GM19328 (cell line): Measurements from ENCODE around the gene GPC5.
"Not testable (repeated sequence)": the region's sequence is repeated elsewhere in the genome, so short reads cannot be mapped to it uniquely, and the experiment has no call there.

Experiments used
- ATAC-seq: cut with Tn5 transposase; IDR thresholded peaks from one replicate; pipeline ENCODE4 v1.9.1; 2021; ENCODE audit warnings: mild to moderate bottlenecking, moderate library complexity; ENCODE audit not compliant: unreplicated experiment

GPC5 gene

DNA sequence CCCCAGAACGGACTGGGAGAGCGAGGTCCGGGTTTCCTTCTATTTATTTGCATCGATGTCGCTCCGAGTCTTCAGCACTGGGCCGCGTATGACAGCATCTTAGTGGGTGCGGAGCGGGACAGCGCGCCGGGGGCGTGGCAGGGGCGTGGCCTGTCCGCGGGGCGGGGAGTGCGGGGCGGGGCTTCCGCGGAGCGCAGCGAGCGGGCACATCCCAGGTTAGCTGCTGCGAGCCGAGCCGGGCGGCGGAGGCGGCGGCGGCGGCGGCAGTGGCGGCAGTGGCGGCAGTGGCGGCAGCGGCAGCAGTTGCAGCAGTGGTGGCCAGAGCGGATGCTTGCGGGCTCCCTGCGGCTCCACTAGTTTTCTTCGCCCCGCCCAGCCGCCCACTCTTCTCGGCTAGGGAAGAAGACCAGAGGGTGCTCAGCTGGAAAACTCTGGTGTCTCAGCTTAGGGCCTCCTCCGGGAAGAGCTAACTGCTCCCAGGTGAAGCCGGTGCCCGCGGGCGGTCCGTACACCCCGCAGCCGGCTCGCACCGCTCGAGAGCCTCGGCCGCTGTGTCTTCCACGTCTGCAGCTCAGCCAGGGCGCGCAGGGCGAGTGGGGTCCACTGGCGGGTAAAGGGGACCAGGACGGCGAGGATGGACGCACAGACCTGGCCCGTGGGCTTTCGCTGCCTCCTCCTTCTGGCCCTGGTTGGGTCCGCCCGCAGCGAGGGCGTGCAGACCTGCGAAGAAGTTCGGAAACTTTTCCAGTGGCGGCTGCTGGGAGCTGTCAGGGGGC lies at the start of gene GPC5:
GPC5 (plus strand) TSS at position 209 of the 776 bp plus-strand sequence.
- peak; percentile 98 for ATAC-seq

DNA sequence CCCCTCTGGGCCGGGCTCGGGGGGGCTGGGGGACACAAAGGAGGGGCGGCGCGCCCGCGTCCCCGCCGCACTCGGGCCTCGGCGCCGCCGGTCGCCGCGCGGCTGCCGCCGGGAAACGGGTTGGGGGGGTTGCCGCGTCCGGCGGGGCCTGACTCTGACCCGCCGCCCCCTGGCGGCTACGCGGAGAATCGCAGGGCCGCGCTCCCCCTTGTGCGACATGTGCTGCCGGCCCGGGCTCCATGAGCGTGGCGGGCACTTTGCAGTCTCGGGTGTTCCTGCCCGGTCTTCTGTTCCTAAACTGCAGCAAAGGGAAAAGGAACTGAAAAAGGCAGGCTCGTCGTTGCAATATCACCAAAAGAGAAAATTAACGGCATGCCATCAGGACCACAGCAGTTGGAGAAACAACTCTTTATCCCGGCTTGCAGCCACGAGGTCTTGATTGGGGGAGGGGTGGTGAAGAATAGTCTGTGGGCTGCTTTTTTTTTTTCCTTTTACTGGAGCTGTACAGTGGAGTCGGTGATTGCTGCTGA lies 49.5 kb upstream of the GPC5 start:
- peak; percentile 43 for ATAC-seq

DNA sequence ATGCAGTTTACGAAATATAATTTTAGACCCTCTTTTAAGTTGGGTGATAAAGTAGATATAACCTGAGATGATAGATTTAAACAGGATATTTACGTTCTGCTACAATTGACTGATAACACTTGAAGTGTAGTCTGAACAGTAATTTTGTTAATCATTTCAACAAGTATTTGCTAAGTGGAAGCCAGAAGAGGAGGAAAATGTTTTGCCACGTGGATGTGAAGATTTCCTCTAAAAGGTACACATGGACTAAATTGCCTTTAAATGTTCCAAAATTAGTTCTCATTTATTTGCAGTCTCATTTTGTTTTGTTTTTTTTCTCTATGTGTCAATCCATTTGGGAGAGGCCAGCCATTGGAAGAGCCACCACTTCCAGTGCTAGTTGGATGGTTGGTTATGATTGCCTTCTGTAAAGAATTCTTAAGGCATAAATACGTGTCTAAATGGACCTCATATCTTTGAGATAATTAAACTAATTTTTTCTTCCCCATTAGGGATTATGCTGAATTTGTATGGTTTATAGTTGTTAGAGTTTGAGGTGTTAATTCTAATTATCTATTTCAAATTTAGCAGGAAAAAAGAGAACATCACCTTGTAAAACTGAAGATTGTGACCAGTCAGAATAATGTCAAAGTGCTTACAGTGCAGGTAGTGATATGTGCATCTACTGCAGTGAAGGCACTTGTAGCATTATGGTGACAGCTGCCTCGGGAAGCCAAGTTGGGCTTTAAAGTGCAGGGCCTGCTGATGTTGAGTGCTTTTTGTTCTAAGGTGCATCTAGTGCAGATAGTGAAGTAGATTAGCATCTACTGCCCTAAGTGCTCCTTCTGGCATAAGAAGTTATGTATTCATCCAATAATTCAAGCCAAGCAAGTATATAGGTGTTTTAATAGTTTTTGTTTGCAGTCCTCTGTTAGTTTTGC lies 48.2 kb upstream of the GPC5 start:
- ATAC-seq = no peak

DNA sequence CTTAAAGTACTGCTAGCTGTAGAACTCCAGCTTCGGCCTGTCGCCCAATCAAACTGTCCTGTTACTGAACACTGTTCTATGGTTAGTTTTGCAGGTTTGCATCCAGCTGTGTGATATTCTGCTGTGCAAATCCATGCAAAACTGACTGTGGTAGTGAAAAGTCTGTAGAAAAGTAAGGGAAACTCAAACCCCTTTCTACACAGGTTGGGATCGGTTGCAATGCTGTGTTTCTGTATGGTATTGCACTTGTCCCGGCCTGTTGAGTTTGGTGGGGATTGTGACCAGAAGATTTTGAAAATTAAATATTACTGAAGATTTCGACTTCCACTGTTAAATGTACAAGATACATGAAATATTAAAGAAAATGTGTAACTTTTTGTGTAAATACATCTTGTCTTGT lies 47.3 kb upstream of the GPC5 start:
- ATAC-seq = no peak

DNA sequence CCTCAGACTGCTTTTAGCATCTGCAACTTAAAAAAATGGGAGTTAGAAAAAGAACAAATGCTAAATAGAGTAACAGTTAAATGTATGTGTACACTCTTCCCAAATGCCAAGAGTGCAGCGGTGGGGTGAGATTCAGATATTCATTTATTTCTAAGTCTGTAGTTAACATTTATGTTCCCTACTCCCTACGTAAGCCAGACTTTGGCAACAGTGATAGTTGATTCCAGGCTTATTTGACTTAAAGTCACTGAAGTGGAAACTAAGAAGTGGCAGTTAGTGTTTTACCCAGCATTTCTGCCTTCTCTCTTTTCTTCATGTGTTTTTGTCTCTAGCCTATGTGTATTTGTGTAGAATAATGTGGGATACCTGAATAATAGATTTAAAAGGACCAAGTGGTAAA lies 46.4 kb upstream of the GPC5 start:
- no peak for ATAC-seq

DNA sequence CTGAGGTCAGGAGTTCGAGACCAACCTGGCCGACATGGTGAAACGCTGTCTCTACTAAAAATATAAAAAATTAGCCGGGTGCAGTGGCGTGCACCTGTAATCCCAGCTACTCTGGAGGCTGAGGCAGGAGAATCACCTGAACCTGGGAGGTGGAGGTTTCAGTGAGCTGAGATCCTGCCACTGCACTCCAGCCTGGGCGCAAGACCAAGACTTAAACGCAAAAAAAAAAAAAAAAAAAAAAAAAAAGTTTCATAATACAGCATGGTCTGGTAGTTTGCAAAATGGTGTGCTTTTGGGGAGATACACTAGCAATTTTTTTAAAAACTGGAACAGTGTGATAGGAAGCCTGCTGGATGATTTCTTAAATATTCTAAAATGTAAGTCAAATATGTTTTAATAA lies 45.5 kb upstream of the GPC5 start:
- not testable (repeated sequence) for ATAC-seq

DNA sequence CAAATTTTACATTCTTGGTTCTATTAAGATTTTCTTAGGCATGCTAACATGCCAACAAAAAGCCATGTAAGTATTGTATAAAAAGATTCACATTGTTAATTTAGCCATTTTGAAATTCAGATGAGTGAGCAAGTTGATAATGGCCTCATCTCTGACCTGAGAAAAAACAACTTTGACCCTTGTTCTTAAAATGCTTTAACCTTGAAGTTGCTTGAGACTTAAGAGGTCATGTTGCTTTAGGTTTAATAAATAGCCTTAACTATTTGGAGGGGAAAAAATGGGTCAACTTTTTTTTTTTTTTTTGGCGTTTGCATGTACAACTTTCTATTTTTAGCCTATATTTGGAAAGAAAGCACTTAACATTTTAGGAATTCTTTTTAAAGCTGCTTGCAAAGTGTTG lies 44.9 kb upstream of the GPC5 start:
- ATAC-seq = no peak

DNA sequence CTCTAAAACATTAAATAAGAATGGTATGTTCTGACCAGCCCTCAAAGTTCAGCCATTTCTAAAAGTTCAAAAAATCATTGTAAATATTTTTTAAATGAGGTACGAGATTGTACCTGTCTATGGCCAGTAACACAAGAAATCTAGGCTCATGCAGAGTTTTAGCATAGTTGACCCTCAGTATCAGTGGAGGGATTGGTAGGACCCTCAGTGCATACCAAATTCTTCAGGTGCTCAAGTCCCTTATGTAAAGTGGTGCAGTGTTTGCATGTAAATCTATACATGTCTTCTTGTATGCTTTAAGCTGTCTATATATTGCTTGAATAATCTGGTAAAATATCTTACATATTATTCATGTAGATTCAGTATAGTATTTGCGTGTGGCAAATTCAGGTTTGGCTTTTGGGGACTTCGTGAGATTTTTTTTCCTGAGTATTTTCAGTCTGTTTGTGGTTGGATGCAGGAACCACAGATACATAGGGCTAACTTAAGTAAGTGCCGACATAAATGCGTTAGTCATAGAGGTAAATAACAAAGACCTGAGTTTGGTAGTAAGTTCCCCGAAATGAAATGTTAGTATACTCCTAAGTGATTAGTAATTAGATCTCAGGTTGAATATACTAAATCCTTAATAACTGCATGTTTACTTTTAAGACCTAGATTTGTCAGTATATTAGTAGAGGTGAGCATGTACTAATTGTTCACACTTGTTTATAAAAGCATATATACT lies 43.2 kb upstream of the GPC5 start:
- no peak for ATAC-seq

DNA sequence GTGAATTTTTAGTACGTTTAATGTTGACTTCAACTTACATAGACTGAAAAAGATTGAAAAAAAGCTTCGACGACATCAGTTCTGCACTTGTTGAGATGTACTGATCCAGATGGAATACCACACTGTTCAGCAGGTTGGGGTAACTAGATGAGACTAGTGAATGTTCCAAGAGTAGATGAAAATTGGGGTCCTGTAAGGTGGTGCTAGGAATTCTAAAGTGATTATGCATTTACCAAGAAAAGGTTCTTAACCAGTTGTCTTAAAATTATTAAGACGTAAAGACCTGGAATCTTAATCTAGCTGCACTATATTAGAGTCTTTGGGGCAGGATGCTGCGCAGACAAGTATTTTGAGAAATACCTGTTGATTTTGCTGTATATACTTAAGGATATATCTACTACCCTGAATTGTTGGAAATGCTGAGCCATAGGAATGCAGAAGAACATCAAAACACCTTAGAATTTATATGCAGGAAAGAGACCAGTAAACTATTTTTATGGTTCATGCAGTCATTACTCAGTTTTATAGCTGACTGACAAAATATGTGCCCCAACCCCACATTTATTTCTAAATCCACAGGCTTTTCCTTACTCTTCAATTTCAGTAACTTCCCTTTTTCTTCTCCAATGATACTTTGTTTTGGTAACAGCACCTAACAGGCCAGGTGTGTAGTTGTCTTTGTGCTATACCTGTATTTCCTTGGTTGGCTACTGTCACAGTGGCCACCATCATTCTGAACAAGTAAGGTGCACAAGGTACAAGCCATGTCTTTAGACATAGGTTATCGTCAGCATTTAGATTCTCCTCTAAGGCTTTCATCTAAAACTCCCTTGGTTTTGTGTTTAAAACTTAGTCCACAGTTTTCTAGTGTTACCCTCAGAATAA lies 42.4 kb upstream of the GPC5 start:
- ATAC-seq = no peak

DNA sequence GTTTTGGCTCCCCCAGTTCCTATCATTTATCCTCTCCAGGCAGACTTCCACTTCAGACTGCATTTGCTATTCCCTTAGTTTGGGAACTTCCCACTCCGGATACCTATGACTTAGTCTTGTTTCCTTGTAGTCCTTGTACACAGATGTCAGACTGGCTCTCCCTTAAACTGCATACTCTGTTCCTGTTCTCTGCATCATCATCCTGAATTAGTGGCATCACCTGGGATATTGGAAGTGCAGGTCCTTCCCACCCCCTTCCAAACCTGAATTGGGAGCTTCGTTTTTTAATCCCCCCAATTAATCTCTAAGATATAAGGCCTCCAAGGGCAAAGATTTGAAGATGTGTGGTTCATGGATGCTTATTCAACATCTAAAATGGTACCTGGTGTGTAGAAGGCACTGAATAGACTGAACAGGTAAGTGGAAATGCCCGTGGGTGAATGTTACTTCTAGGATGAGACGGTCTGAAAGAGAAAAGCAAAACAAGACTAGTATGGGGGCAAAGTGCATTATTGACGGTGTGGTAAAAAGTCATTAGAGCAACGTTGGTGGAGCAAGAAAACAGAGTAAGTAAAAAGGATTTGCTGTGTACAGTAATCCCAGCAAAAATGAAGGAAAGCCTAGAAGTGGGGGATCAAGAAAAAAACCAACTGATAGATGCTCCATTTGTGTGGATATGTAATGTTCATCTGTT lies 41.4 kb upstream of the GPC5 start:
- ATAC-seq = no peak

DNA sequence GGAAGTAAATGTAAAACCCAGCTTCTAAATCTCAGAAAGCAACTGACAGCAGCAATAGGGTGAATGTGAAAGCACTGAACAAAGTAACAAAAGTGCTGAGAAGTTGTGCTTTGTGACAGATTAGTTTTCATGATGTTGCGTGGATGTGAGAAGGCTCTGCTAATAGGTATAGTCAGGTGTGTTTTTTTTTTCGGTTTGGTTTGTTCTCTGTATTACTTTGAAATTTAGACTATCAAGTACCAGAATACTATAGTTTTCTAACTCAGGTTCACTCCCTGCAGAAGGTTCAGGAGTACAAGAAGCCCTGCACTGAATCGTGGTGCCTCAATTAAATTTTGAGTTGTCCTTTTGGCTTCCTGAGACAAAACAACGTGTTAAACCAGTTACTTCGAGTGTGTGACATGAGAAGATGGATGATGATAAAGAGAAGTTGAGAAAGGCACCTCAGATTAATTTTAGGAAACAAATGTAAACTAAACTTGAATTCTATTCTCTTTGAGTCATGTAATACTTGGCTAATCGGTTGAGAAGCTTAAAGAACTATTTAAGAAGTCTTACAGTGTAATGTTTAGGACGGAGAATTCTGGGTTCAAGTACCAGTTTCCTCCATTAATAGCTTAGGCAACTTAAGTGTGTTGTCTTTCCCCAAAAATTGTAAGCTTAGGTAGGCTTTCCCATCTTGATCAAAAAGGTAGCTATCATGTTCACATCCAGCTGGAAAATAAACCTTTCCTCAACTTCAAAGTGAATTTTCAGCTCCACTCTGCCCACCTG lies 40.6 kb upstream of the GPC5 start:
- ATAC-seq = no peak

DNA sequence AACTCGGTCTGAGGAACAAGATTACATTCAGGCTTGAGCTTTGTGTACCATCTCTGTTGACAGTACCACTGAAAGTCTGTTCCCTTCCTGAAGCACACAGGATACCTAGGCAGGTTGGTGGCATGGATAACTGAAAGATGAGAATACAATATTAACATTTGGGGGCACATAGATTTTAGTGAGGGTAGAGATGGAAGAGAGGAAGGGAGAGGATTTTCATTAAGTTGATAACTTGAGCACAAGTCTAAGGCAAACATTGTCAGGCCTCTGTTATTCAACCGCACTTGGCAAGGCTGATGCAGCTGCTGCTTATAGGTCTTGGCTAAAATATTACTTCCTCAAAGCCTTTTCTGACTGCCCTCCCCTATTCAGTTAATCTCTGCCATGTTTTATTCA lies 40.0 kb upstream of the GPC5 start:
- ATAC-seq = no peak

DNA sequence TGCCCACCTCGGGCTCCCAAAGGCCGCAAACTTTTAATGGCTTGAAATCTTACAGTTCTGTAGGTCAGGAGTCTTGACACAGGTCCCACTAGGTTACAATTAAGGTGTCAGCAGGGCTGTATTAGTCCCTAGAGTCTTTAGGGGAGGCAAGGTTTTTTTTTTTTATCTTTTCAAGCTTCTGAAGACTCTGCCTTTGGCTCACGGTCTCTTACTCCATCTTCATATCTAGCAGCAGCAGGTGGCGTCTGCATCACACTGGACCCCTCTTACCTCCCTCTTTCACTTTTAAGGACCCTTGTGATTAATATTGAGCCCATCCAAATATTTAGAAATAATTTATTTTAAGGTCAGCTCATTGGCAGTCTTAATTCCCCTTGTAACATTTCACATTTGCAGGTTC lies 39.3 kb upstream of the GPC5 start:
- ATAC-seq = no peak

DNA sequence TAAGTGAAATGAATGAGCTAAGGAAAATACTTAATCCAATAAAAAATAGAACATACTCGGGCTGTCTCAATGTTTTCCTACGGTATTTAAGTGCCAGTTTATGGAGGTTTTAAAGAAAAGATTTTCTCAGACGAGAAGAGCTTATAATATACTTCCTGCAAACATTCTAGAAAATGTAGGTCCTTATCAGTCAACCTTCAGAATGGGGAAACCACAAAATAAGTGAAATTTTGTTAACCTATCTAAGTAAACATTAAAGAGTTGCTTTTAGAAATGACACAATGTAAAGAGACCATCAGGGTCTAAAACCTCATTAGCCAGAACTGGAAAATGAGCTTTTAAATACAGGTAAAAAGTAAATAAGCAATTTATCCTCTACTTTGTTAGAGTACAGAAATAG lies 38.8 kb upstream of the GPC5 start:
- no peak for ATAC-seq

DNA sequence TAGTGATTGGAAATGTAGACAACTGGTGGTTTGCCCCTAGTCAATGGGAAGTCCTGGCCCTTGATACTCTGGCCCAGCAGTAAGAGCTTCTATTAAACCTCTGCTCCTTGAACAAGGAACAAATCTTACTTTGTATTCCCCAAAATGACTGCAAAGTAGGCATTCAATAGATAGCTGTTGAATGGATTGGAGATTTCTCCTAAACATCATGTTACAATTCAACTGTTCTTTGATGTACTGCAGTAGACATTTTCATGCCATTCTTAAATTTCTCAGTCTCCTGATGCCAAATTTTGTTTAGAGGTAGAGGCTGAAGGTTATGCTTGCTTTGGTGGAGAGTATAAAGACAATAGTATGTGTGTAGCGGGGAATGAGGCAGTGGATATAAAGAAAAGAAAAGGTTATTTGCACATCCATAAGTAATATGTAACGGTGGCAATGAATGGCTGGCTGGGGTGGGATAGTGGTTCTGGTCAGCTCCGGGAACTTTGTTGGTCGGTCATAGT lies 38.1 kb upstream of the GPC5 start:
- no peak for ATAC-seq

DNA sequence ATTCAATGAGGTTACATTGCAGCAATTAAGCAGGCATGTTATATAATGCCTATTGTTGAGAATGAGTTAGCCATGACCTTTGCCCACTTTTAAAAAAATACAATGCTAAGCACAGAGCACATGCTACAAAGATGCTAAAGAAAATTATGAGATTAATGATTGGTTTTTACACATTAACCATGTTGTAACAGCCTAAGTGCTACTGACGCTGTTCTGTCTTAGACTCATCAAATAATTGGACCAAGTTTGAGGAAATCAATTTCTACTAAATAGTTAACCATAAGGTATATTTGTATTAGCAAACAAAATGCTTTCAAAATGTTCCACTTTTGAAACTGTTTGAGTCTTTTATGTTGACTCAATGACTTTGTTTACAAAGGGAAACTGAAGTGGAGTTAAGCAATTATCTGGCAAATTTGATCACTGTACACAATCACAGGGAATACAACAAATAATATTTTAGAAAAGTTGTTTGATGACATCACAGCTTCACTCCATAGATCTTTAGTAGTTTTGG lies 36.6 kb upstream of the GPC5 start:
- ATAC-seq = no peak

DNA sequence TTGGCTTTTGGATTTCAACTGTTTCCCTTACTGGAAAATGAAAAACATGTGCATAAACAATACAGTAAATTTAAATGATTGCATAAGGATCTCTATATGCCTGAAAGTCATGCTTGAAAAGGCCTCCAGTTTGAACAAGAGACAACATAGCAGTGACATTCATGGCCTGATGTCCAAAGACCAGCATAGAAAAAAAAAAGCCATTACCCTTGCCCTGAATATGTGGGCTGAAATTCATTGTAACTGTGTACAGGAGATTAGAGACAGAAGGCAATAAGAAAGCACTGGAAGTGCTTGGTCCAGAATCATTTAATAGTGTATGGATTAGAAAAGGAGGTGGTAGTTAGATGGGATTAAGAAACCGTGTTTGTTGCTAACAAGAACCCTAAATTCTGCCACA lies 35.5 kb upstream of the GPC5 start:
- no peak for ATAC-seq

DNA sequence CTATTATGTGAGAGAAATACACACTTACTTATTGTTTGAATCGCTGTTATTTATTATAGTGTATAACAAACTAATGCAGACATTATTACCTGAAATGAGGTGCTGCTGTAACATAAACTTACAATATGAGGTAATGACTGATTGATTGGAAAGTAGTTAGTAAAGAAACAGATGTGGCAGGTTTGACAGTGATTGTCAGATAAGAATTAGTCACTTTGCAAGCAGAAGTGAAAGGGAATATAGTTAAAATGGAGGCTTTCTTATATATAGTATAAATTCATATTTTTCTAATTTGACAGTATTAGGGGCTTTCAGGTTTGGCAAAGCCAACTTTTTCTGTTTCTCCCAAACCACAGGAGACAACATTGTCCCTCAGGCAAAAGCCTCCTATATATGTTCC lies 30.3 kb upstream of the GPC5 start:
- no peak for ATAC-seq
